Amniotic epithelial cell (primary cell): ENCODE data around the gene CYFIP1.
"Not testable (repeated sequence)": the region's sequence is repeated elsewhere in the genome, so short reads cannot be mapped to it uniquely, and the experiment has no call there.

Source experiments
- DNase-seq: peaks from one replicate; pipeline ENCODE4 v3.0.0-alpha.2; 2010; ENCODE audit warnings: low read depth

The CYFIP1 gene

DNA sequence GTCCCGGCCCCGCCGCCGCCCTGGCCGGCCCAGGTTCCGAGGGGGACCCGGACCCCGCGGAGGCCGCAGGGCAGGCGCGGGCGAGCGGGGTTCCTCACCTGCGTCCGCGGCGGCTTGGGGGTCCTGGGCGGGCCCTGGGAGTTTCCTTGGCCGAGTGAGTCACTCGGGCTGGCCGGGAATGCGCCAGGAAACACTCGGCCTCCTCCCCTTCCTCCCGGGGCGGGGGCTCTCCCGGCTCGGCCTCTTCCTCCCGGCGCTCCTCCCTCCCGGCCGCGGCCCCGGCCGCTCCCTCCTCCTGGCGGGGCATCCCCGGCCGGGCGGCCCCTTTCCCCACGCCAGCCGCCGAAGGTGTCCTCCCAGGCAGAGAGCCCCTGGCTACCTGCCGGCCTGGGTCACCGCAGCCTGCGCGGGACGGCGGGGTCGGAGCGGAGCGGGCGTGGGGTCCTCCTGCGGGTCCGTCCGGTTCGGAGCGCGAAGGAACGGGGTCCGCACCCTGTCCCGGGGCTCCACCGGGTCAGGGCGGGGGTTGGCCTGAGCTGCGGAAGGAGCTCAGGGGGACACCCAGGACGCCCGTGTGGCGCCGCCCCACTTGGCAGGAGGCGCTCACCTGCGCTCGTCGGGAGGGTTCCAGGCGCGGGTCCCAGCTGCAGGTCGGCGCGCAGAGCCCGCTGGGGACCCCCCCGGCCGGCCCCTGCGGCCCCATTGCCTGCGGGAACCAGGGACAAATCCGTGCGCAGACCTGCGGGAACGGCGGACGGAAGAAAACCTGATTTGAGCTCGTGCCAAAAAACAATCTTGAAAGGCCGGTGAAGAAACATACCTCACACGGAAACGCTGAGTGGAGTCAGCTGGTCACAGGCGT is at the start of gene CYFIP1:
TSS of gene CYFIP1 (minus strand) at position 180 of the 862 bp plus-strand sequence. CDS start 33,083 bp downstream, outside the sequence.
- peak; percentile 84 for DNase-seq

DNA sequence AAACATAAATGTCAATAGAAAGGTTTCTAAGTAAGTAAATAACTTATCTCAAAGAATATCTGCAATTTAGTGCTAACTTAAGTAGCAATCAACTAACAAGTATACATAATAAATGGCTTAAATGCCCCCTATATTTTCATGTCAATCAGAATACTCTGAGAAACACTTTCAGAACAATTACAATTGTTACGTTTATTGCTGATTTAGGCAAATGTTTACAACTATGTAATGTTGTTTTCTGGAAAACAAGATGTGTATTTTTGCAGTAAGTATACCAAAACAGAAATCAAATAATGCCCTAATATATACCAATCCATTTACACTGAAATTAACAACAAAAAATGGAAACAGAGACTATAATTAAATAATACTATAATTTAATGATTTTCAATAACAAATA is 46.0 kb upstream of the CYFIP1 start:
- DNase-seq = no peak

DNA sequence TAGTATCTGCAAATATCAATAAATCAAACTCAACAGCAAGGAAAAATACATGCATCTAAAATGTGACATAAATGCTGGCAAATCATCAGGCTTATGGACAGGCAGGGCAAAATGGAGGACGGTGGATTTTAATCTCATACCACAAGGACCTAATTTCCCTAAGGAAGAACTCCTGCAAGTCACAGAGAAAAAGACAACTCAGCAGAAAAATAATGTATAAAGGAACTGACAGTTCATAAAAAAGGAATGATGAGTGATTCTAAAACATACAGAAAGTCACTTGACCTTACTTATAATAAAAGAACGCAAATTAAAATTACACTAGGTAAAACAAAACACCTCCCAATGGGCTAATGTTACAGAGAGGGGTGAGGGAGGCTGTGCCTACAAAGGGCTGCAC is 42.0 kb upstream of the CYFIP1 start:
- no peak for DNase-seq

DNA sequence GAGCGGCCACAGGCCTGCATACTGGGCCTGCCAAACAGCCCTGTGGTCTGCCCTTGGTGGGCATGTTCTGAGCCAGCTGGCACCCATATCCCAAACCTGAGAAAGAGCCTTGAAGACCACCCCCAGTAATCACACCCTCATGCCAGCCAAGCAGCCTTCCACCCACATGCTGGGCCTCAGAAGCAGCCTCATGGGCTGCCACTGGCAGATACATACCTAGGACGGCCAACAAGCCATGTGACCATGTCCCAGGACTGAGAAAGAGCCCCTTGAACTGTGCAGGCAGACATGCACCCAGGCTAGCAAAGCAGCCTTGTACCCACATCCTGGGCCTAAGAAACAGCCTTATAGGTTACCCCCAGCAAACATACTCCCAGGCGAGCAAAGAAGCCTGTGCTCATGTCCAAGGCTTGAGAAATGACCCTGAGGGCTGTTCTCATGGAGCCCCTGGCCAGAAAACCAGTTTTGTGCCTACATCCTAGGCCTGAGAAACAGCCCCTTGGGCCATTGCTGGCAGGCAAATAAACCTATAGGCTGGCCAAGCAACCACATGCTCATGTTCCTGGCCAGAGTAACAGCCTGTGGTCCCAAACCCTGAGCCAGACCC is 34.3 kb upstream of the CYFIP1 start:
- no peak for DNase-seq

DNA sequence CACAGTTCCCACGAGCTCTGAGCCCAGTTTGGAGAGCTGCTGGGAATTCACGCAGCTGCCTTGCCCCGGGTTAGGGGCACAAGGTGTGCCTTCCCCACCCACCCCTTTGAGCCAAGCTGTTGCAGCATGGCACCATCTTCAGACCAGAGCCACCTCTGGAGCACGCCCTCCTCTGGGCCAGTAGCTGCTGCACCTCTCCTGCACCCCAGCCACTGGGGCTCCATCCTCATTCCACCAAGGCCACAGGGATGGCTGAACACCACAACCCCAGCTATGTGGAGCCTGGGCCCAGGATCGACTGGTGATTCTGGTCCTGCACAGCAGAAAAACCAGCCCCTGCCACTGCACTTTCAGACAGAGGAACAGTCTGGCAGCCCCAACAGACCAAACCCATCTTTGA is 33.5 kb upstream of the CYFIP1 start:
- DNase-seq = no peak

DNA sequence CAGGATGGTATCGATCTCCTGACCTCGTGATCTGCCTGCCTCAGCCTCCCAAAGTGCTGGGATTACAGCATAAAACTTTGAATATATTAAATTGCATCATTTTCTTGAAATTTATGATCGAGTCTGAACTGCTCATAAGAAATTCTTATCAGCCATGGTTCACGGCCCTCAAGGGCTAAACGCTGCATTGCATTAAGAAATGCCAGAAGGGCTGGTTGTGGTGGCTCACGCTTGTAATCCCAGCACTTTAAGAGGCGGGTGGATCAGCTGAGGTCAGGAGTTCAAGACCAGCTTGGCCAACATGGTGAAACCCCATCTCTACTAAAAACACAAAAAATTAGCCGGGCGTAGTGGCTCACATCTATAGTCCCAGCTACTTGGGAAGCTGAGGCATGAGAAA is 32.4 kb upstream of the CYFIP1 start:
- peak; percentile 43 for DNase-seq

DNA sequence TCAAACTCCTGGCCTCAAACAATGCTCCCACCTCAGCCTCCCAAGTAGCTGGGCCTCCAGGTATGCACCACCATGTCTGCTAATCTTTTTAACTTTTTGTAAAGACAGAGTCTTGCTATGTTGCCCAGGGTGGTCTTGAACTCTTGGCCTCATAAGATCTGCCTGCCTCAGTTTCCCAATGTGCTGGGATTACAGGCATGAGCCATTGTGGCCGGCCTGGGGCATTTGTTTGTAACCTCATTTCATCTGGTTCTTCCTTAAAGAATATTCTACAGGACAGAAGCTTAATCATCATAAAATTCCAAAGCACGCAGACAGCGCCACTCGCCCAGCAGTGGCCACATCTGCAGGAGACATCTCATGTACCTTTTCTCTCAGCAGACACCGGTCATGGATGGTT is 23.6 kb upstream of the CYFIP1 start:
- no peak for DNase-seq

DNA sequence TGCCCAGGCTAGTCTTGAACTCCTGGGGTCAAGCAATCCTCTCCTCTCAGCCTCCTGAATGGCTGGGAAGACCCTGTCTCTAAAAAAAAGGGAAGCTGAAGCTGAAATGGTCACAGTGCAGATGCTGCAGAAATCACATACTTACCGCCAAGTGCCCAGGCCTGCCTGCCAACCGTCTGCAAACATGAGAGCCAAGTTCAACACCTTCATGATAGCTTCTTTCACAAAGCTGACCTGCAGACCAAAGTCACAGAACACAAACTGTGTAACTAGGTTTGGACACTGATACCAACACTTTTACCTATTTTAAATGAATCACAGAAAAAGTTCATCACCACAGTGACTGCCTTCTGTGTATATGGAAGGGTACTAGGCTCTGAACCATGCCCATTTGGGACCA is 22.8 kb upstream of the CYFIP1 start:
- DNase-seq = no peak

DNA sequence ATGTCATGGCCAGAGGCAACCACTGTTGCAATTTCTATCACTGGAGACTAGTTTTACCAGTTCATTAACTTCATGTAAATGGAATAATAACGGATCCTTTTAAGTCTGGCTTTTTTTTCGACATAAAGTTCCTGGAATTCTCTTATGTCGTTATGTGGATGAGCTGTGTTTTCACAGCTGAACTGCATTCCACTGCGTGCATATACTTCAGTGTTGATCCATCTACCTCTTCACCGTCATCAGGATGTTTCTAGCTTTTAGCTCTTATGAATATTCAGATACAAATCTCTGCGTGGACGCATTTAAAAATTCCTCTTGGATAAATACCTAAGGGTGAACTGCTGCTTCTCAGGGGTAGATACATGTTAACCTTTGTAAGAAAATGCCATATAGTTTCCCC is 15.6 kb upstream of the CYFIP1 start:
- no peak for DNase-seq

DNA sequence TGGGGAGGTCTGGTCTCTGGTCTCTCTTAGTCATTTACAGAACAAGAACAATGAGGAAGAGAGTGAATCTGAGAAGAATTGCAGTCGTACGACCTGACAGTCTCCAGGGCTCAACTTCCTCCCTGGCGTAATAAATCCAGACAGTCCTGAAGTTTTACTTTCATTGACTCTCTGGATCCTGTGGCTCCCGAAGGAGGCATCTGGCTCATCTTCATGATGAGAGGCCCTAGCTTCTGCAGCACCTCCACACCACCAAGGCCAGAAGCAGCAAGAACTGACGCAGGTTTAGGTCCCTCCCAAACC is 11.8 kb upstream of the CYFIP1 start:
- DNase-seq = no peak

DNA sequence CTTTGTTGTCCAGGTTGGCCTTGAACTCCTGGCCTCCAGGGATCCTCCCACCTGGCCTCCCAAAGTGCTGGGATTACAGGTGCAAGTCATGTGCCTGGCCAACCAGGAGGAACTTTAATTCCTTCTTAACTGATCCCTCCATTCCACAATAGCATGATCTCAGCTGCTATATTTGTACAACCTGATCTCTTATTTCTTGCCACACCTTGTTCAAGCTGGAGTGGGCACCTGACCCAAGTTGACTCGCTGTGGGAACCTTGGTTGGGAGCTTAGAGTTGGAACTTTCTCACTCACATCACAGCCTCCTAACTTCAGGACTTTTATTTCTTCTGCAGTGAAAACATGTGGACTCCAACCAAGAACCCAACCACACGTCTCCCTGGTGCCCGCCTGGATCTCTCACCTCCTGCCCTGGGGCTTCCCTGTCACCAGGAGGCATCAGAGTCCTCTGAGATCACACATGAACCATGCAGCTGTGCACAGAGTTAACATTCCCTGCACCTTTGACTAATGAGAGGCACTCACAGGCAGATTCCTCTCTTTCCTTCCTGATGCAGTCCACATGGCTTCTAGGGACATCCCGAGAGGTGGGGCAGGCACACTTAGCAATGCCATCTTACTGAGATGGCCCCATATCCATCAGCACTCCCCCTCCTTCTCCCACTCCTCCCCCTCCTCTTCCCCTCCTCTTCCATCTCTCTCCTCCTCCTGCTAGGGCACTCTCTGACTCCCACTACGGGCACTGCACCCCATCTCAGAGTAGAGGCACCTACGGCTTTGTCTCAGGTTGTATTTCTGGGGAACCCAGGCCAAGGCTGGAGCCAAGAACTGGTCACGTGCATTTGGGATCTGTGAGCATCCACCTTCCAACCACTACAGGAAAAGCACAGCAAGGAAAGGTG is 9.7 kb upstream of the CYFIP1 start:
- DNase-seq = no peak

DNA sequence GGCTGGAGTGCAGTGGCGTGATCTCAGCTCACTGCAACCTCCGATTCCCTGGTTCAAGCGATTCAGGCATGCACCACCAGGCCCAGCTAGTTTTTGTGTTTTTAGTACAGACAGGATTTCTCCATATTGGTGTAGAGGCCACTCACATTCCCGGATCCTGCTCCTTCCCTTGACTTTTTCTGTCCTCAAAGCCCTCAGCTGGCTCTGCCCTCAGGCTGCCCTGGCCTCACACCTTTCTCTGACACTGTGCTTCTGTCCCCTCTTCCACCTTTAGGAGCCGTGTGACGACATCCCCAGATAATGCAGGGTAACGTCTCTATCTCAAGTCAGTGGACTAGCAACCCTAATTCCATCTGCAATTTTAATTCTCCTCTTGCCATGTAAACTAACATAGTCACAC is 8.6 kb upstream of the CYFIP1 start:
- no peak for DNase-seq

DNA sequence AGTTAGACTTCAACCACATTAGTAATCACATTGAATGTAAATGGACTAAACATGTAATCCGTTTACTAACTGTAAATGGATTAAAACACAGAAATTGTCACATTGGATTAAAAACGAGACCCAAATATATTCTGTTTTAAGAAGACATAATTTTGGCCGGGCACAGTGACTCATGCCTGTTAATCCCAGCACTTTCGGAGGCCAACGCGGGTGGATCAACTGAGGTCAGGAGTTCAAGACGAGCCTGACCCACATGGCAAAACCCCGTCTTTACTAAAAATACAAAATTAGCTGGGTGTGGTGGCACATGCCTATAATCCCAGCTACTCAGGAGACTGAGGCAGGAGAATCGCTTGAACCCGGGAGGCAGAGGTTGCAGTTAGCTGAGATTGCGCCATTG is 1.8 kb upstream of the CYFIP1 start:
- DNase-seq = not testable (repeated sequence)

DNA sequence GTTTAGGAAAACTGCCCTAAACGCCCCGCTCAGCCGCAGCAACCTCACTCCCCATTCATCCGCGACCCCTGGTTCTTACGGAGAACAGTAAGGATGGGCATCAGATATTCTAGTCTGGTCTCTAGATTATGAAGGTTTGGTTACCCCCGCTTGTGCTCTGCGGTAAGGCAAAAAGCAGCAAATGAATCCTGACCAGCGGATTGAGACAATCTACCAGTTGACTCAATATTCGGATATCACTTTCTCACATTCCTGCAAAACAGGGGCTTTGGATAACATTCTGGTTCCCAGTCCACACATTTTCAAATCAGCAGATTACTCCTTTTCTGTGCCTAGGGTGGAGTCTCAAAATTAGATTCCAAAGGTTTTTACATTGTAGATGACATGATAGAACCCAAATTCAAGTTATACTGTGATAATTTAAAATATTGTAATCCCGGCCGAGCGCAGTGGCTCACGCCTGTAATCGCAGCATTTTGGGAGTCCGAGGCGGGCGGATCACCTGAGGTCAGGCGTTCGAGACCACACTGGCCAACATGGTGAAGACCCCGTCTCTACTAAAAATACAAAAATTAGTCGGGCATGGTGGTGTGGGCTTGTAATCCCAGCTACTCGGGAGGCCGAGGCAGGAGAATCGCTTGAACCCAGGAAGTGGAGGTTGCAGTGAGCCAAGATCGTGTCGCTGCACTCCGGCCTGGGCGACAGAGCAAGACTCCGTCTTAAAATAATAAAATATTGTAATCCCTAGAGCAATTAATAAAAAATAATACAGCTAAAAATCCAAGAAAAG is 1.1 kb upstream of the CYFIP1 start:
- no peak for DNase-seq

DNA sequence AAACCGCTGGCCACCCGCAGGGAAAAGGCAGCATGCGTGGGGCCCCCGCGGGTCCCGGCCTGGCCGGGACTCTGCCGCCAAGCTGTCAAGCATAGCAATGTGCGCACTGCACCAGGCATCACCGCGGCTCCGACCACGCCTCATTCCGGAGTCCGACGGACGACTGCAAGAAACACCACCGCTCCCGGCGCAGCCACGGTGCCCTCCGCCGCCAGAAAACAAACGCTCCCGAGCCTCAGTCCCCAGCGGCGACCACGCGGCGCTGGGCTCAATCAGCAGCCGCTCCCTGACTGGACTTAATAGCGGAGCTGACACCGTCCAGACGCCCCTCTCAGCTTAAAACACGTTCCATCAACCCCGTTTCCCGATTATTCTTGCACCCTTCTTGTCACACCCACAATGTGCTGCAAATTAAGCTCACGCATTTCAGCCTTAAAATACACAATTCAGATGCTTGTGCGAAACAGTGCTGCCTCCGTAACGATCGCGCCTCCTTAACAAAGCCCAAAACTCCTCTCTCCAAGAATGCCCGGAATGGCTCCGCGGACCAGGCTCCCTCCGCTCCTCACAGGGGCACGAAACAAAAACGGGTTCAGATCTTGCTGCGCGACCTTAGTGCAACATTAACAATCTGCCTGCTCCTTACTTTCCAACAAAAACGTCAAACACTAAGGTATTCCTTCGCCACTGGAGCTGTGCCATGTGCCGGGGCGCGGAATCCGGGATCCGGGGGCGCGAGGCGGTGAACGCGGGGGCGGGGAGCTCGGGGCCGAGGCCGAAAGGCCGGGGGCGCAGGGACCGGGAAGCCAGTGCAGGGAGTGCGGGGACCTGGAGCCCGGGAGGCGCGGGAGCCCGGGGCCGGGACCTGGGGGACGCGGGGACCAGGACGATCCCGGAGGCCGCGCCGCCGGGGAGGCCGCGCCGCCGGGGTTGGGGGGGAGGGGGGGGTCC is 655 bp downstream of the CYFIP1 start:
- DNase-seq = peak; percentile 40

DNA sequence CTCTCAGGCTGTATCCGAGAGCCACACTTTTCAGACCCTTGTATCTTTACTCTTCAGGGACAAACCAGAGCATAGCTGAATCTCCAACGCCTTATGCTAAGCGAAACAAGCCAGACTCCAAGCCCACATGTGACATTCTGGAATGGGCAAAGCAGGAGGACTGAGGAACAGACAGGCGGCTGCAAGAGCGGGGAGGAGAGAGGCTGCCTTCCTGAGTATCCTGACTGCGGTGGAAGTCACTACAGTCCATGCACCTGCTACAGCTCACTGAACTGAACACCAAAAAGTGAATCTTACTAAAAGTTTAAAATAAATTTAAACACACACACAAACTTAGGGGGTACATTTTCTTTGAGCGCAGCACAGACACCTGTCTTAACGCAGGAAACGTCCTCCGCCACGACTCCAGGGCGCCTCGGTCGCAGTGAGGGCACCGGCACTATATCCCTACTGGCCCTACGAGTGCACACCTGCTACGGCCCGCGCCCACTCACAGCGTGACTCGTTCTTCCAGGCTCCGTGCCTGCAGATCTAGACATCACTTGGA is 1.4 kb downstream of the CYFIP1 start:
- DNase-seq = no peak

DNA sequence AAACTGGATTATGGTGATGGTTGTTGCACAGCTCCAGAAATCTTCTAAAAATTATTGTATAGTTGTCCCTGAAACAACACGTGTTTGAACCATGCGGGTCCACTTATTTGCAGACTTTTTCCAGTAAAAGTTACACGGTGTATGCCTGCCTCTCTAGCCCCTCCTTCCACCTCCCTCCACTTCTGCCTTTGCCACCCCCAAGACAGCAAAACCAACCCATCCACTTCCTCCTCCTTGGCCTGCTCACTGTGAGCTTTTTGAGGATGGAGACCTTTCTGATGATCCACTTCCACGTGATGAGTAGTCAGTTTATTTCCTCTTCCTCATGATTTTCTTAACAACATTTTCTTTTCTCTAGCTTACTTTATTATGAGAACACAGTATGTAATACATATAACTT is 5.4 kb downstream of the CYFIP1 start:
- no peak for DNase-seq

DNA sequence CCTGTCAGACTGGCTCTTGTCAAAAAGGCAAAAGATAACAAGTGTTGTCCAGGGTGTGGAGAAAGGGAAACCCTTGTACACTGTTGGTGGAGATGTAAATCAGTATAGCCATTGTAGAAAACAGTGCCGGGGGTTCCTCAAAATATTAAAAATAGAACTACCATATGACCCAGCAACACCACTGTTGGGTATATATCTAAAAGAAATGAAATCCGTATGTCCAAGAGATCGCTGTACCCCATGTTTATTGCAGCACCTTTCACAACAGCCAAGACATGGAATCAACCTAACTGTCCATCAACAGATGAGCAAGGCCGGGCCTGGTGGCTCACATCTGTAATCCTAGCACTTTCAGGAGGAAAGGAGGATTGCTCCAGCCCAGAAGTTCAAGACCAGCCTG is 6.2 kb downstream of the CYFIP1 start:
- DNase-seq = no peak

DNA sequence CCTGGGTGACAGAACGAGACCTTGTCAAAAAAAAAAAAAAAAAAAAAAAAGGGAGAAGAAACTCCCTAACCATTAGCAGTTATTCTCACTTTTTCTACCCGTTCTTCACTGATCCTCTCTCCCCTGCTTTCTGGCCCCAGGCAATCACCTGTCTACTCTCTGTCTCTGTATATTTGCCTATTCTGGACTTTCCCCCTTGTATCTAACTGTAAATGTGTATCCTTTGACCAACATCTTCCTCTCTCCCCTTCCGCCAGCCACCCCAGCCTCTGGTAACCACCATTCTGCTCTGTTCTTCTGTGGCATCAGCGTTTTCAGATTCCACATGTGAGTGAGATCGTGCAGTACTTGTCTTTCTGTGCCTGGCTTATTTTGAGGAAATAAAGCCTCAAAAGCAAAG is 6.9 kb downstream of the CYFIP1 start:
- DNase-seq = no peak

DNA sequence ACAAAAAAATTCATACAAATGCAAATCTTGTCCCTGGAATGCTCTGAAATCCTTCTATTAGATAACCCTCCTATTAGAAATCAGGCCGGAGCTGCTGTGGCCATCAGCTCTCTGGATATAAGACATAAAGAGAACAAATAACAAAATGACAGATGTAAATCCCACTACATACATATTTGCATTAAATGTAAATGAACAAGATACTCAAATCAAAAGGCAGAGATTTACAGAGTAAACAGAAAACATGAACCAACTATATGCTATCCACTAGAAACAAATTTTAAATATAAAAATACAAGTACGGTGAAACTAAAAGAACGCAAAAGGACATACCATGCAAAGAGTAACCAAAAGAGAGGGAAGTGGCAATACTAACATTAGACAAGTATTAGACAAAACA is 10.7 kb downstream of the CYFIP1 start:
- no peak for DNase-seq

DNA sequence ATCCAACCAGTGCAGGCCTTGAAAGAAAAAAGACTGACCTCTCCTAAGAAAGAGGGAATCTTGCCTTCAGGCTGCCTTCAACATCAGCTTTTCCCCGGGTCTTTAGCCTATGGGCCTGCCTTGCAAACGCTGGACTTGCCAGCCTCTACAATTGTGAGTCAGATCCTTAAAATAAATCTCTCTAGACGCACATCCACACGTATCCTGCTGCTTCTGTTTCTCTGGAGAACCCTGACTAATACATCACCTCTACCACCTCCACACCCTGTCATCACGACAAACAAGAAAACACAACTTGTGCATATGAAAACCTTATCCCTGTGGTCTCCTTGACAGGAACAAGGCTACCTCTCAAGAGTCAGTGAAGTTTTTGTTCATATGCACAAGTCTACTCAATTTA is 11.8 kb downstream of the CYFIP1 start:
- peak; percentile 92 for DNase-seq
